ENCODE measurements around the gene KRTAP29-1. TPM values are rescaled to one million over a fixed set of nuclear protein-coding genes. Genes with fewer than 3 reads are reported as not detected.

The KRTAP29-1 gene
- polyA plus RNA-seq, 4 donors = not detected

Other genes starting within 250 kb of the KRTAP29-1 start
- not detected for gene KRTAP2-2, start 247.6 kb downstream of the KRTAP29-1 start, polyA plus RNA-seq
- not detected for gene KRTAP2-3, start 242.7 kb downstream of the KRTAP29-1 start, polyA plus RNA-seq
- not detected for gene KRTAP2-4, start 237.0 kb downstream of the KRTAP29-1 start, polyA plus RNA-seq
- gene KRTAP4-7, start 218.7 kb downstream of the KRTAP29-1 start, polyA plus RNA-seq = not detected
- not detected for gene KRTAP4-8, start 204.7 kb downstream of the KRTAP29-1 start, polyA plus RNA-seq
- gene KRTAP4-16, start 200.6 kb downstream of the KRTAP29-1 start, polyA plus RNA-seq = not detected
- not detected for gene KRTAP4-9, start 197.5 kb downstream of the KRTAP29-1 start, polyA plus RNA-seq
- not detected for gene KRTAP4-11, start 184.5 kb downstream of the KRTAP29-1 start, polyA plus RNA-seq
- gene KRTAP4-12, start 178.7 kb downstream of the KRTAP29-1 start, polyA plus RNA-seq = not detected
- not detected for gene KRTAP4-6, start 162.3 kb downstream of the KRTAP29-1 start, polyA plus RNA-seq
- gene KRTAP4-5, start 153.0 kb downstream of the KRTAP29-1 start, polyA plus RNA-seq = not detected
- gene KRTAP4-4, start 142.1 kb downstream of the KRTAP29-1 start, polyA plus RNA-seq = not detected
- gene KRTAP4-3, start 134.6 kb downstream of the KRTAP29-1 start, polyA plus RNA-seq = not detected
- not detected for gene KRTAP4-2, start 124.6 kb downstream of the KRTAP29-1 start, polyA plus RNA-seq
- not detected for gene KRTAP4-1, start 117.9 kb downstream of the KRTAP29-1 start, polyA plus RNA-seq
- gene KRTAP9-1, start 113.0 kb downstream of the KRTAP29-1 start, polyA plus RNA-seq = not detected
- gene KRTAP9-2, start 76.2 kb downstream of the KRTAP29-1 start, polyA plus RNA-seq = not detected
- not detected for gene KRTAP9-3, start 70.4 kb downstream of the KRTAP29-1 start, polyA plus RNA-seq
- not detected for gene KRTAP9-8, start 64.9 kb downstream of the KRTAP29-1 start, polyA plus RNA-seq
- not detected for gene KRTAP9-4, start 53.2 kb downstream of the KRTAP29-1 start, polyA plus RNA-seq
- gene KRTAP9-9, start 47.5 kb downstream of the KRTAP29-1 start, polyA plus RNA-seq = not detected
- not detected for gene KRTAP9-6, start 37.5 kb downstream of the KRTAP29-1 start, polyA plus RNA-seq
- gene KRTAP9-7, start 27.2 kb downstream of the KRTAP29-1 start, polyA plus RNA-seq = not detected
- not detected for gene KRTAP16-1, start 6.5 kb upstream of the KRTAP29-1 start, polyA plus RNA-seq
- gene KRTAP17-1, start 12.9 kb upstream of the KRTAP29-1 start, polyA plus RNA-seq = not detected
- not detected for gene KRT33A, start 48.0 kb upstream of the KRTAP29-1 start, polyA plus RNA-seq
- not detected for gene KRT33B, start 67.0 kb upstream of the KRTAP29-1 start, polyA plus RNA-seq
- gene KRT34, start 79.5 kb upstream of the KRTAP29-1 start, polyA plus RNA-seq = not detected
- not detected for gene KRT31, start 94.8 kb upstream of the KRTAP29-1 start, polyA plus RNA-seq
- not detected for gene KRT37, start 121.7 kb upstream of the KRTAP29-1 start, polyA plus RNA-seq
- gene KRT38, start 138.1 kb upstream of the KRTAP29-1 start, polyA plus RNA-seq = not detected
- gene KRT32, start 164.5 kb upstream of the KRTAP29-1 start, polyA plus RNA-seq = not detected
- not detected for gene KRT35, start 178.3 kb upstream of the KRTAP29-1 start, polyA plus RNA-seq
- under 1 TPM in 1 of 4 donors, not detected in 3; 0.04 TPM for gene KRT36, start 187.1 kb upstream of the KRTAP29-1 start, polyA plus RNA-seq
- gene KRT13, start 202.8 kb upstream of the KRTAP29-1 start, polyA plus RNA-seq = 10 to 100 TPM in 3 of 4 donors, under 1 TPM in 1; 0.37 to 37.6 (median 18.2) TPM
- gene KRT15, start 216.0 kb upstream of the KRTAP29-1 start, polyA plus RNA-seq = 10 to 100 TPM in 2 of 4 donors, 1 to 10 TPM in 1, under 1 TPM in 1; 0.62 to 18.9 (median 6.6) TPM
- gene KRT19, start 225.5 kb upstream of the KRTAP29-1 start, polyA plus RNA-seq = 1,000 to 10,000 TPM in 3 of 4 donors, 10 to 100 TPM in 1; 83.2 to 1,607 (median 1,272) TPM